ENCODE data around the gene SPINT2. TPM values are rescaled to one million over a fixed set of nuclear protein-coding genes. Genes with fewer than 3 reads are reported as not detected.

SPINT2 gene
- total RNA-seq, 2 experiments from 2014 or later, result 36.7 to 77.2 TPM

GRCh38 chr19:38231918-38232317, 32.5 kb upstream of the SPINT2 start:
- Histone ChIP-seq H3K4me2 (ENCODE audit: low read length) (no peak overlapping the region), H3K36me3 (ENCODE audit: insufficient read depth, low read length) (no peaks in the 10 kb centered on the region), H3K4me1 (ENCODE audit: insufficient read depth, low read length, poor library complexity, severe bottlenecking) (peaks cover 6% of the 10 kb centered on the region), H3K4me3 (ENCODE audit: low read depth, low read length, poor library complexity, severe bottlenecking) (no peak overlapping the region), H4K20me1 (ENCODE audit: insufficient read depth, low read length) (no peaks in the 10 kb centered on the region), H2AFZ (ENCODE audit: low read length) (no peak overlapping the region), H3K27ac (ENCODE audit: low read depth, low read length, poor library complexity, severe bottlenecking) (no peak overlapping the region), H3K9me3 (ENCODE audit: low read length) (no peaks in the 10 kb centered on the region), H3K9me2 (ENCODE audit: insufficient read depth, low read length) (no peaks in the 10 kb centered on the region), H3K79me2 (ENCODE audit: insufficient read depth, low read depth, low read length) (no peaks in the 10 kb centered on the region)
- intact Hi-C loops (cut with micrococcal nuclease; ENCODE audit: unreplicated experiment), result no loop called here
- TF ChIP-seq, protein P1, sequence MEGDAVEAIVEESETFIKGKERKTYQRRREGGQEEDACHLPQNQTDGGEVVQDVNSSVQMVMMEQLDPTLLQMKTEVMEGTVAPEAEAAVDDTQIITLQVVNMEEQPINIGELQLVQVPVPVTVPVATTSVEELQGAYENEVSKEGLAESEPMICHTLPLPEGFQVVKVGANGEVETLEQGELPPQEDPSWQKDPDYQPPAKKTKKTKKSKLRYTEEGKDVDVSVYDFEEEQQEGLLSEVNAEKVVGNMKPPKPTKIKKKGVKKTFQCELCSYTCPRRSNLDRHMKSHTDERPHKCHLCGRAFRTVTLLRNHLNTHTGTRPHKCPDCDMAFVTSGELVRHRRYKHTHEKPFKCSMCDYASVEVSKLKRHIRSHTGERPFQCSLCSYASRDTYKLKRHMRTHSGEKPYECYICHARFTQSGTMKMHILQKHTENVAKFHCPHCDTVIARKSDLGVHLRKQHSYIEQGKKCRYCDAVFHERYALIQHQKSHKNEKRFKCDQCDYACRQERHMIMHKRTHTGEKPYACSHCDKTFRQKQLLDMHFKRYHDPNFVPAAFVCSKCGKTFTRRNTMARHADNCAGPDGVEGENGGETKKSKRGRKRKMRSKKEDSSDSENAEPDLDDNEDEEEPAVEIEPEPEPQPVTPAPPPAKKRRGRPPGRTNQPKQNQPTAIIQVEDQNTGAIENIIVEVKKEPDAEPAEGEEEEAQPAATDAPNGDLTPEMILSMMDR (conservative IDR thresholded peaks at IDR 0.05; ENCODE audit: low read length), result no peak
- TF ChIP-seq EZH2phosphoT487 (IDR thresholded peaks at IDR 0.05; ENCODE audit: borderline replicate concordance, low read depth, low read length), result no peak
- BruUV-seq (replicated peaks), result no TSS peak
- CTCF ChIA-PET (ENCODE audit: unreplicated experiment), result no interaction called here
- no peak for DNase-seq (ENCODE audit: low spot score)
- POLR2A ChIA-PET, result no interaction called here

- H3K36me3 ChIP-seq (ENCODE audit: insufficient read depth, low read length), result no peaks in the 10 kb centered on the region
- ChIA-PET CTCF (ENCODE audit: unreplicated experiment) (interaction anchor here (0.7 kb wide), 1 partner anchor 332 kb away, joined by 3 read pairs; no protein-coding TSS in a partner anchor), POLR2A (no interaction called here)
- H3K4me3 ChIP-seq (ENCODE audit: low read depth, low read length, poor library complexity, severe bottlenecking), result no peak overlapping the region
- no peaks in the 10 kb centered on the region for H3K9me3 ChIP-seq (ENCODE audit: low read length)
- H3K4me1 ChIP-seq (ENCODE audit: insufficient read depth, low read length, poor library complexity, severe bottlenecking), result peaks cover 3% of the 10 kb centered on the region
- no peaks in the 10 kb centered on the region for H3K79me2 ChIP-seq (ENCODE audit: insufficient read depth, low read depth, low read length)
- no peaks in the 10 kb centered on the region for H3K9me2 ChIP-seq (ENCODE audit: insufficient read depth, low read length)
- intact Hi-C loops (cut with micrococcal nuclease; ENCODE audit: unreplicated experiment), result loop anchor here (1.0 kb wide), 1 partner anchor 102 kb away; the partner anchor contains the start of gene CATSPERG
- no peak overlapping the region for H2AFZ ChIP-seq (ENCODE audit: low read length)
- no peak for TF ChIP-seq EZH2phosphoT487 (IDR thresholded peaks at IDR 0.05; ENCODE audit: borderline replicate concordance, low read depth, low read length)
- TF ChIP-seq, protein P1 (conservative IDR thresholded peaks at IDR 0.05; ENCODE audit: low read length), result peak; percentile 95
- BruUV-seq (replicated peaks), result no TSS peak
- peak; percentile 80 for DNase-seq (ENCODE audit: low spot score)
- no peaks in the 10 kb centered on the region for H4K20me1 ChIP-seq (ENCODE audit: insufficient read depth, low read length)
- H3K27ac ChIP-seq (ENCODE audit: low read depth, low read length, poor library complexity, severe bottlenecking), result no peak overlapping the region
- H3K4me2 ChIP-seq (ENCODE audit: low read length), result no peak overlapping the region
Measured at GRCh38 chr19:38233740-38234251, 30.6 kb upstream of the SPINT2 start.

- no TSS peak for BruUV-seq (replicated peaks)
- no peaks in the 10 kb centered on the region for H3K4me1 ChIP-seq (ENCODE audit: insufficient read depth, low read length, poor library complexity, severe bottlenecking)
- H3K9me2 ChIP-seq (ENCODE audit: insufficient read depth, low read length), result no peaks in the 10 kb centered on the region
- TF ChIP-seq, protein P1 (conservative IDR thresholded peaks at IDR 0.05; ENCODE audit: low read length), result no peak
- no peak for TF ChIP-seq EZH2phosphoT487 (IDR thresholded peaks at IDR 0.05; ENCODE audit: borderline replicate concordance, low read depth, low read length)
- no peaks in the 10 kb centered on the region for H3K36me3 ChIP-seq (ENCODE audit: insufficient read depth, low read length)
- H3K4me2 ChIP-seq (ENCODE audit: low read length), result no peak overlapping the region
- POLR2A ChIA-PET, result interaction anchor here (0.6 to 1.1 kb wide), 2 partner anchors 49 to 101 kb away, joined by 3 to 6 read pairs; partner anchors contain the start of gene CATSPERG
- no peaks in the 10 kb centered on the region for H4K20me1 ChIP-seq (ENCODE audit: insufficient read depth, low read length)
- H3K79me2 ChIP-seq (ENCODE audit: insufficient read depth, low read depth, low read length), result no peaks in the 10 kb centered on the region
- H3K9me3 ChIP-seq (ENCODE audit: low read length), result no peaks in the 10 kb centered on the region
- intact Hi-C loops (cut with micrococcal nuclease; ENCODE audit: unreplicated experiment), result no loop called here
- H3K27ac ChIP-seq (ENCODE audit: low read depth, low read length, poor library complexity, severe bottlenecking), result no peak overlapping the region
- no peak overlapping the region for H2AFZ ChIP-seq (ENCODE audit: low read length)
- H3K4me3 ChIP-seq (ENCODE audit: low read depth, low read length, poor library complexity, severe bottlenecking), result no peak overlapping the region
- no peak for DNase-seq (ENCODE audit: low spot score)
- CTCF ChIA-PET (ENCODE audit: unreplicated experiment), result interaction anchor here (1.0 kb wide), 1 partner anchor 9 kb away, joined by 3 read pairs; no protein-coding TSS in a partner anchor
Measured at GRCh38 chr19:38234615-38235014, 29.8 kb upstream of the SPINT2 start.
